SHP77 treated with DMSO at 0.1 percent for 48 hours (cell line): Measurements from ENCODE around the gene DPP10.

Experiments used
- DNase-seq: peaks from one replicate; lab custom pipeline; 2025; lab: John Stamatoyannopoulos, UW

DPP10 gene

GRCh38 chr2:115160531-115161080, 718.2 kb downstream of the DPP10 start:
- no peak for DNase-seq

- DNase-seq: no peak
These were observed 718.8 kb downstream of the DPP10 start for GRCh38 chr2:115161081-115161770.

GRCh38 chr2:115161771-115162493, 719.5 kb downstream of the DPP10 start:
- DNase-seq: no peak

- no peak for DNase-seq
These were observed 720.3 kb downstream of the DPP10 start for GRCh38 chr2:115162494-115163293.

- DNase-seq: no peak
These were observed 721.1 kb downstream of the DPP10 start for GRCh38 chr2:115163572-115163971.

- DNase-seq: peak; percentile 22
These were observed 723.2 kb downstream of the DPP10 start for GRCh38 chr2:115165529-115166109.

- DNase-seq: no peak
These were observed 726.0 kb downstream of the DPP10 start for GRCh38 chr2:115168457-115168856.

GRCh38 chr2:115169814-115170213, 727.4 kb downstream of the DPP10 start:
- DNase-seq: no peak

GRCh38 chr2:115171751-115172150, 729.3 kb downstream of the DPP10 start:
- DNase-seq: no peak

- DNase-seq: no peak
These were observed 732.2 kb downstream of the DPP10 start for GRCh38 chr2:115174651-115175050.

GRCh38 chr2:115183144-115183543, 740.7 kb downstream of the DPP10 start:
- no peak for DNase-seq

GRCh38 chr2:115190459-115190858, 748.0 kb downstream of the DPP10 start:
- no peak for DNase-seq

- DNase-seq: no peak
These were observed 752.2 kb downstream of the DPP10 start for GRCh38 chr2:115194623-115195022.

- no peak for DNase-seq
These were observed 754.1 kb downstream of the DPP10 start for GRCh38 chr2:115196587-115196986.

GRCh38 chr2:115199966-115200365, 757.5 kb downstream of the DPP10 start:
- no peak for DNase-seq

- no peak for DNase-seq
These were observed 758.9 kb downstream of the DPP10 start for GRCh38 chr2:115201386-115201785.

GRCh38 chr2:115208493-115209164, 766.2 kb downstream of the DPP10 start:
- DNase-seq: no peak

GRCh38 chr2:115214050-115214449, 771.6 kb downstream of the DPP10 start:
- DNase-seq: no peak

- DNase-seq: no peak
These were observed 776.9 kb downstream of the DPP10 start for GRCh38 chr2:115219296-115219695.

GRCh38 chr2:115234186-115234585, 791.7 kb downstream of the DPP10 start:
- DNase-seq: no peak

GRCh38 chr2:115234737-115235136, 792.3 kb downstream of the DPP10 start:
- no peak for DNase-seq

GRCh38 chr2:115248066-115248465, 805.6 kb downstream of the DPP10 start:
- no peak for DNase-seq
